Activated CD8-positive, alpha-beta T cell treated with anti-CD3 and anti-CD28 coated beads for 36 hours (primary cell): ENCODE measurements around the gene HOXB5. TPM values are rescaled to one million over a fixed set of nuclear protein-coding genes. Genes with fewer than 3 reads are reported as not detected.

Experiments
- ATAC-seq: fragments of 200-7000 bp; cut with Tn5 transposase; one replicate; pipeline ENCODE4 v1.10.0; 2021; ENCODE audit warnings: mild to moderate bottlenecking, moderate library complexity
- CTCF ChIA-PET: fragments of 350-600 bp; sonication (Branson Sonifier 250); formaldehyde crosslinking; loops from one replicate; lab custom pipeline; 2021; ENCODE audit warnings: antibody characterized with exemption; lab: Charles Lee
- POLR2A ChIA-PET: fragments of 350-600 bp; sonication (Branson Sonifier 250); formaldehyde crosslinking; loops from one replicate; lab custom pipeline; 2021; ENCODE audit warnings: antibody characterized with exemption; lab: Charles Lee
- DNase-seq: peaks from one replicate; pipeline ENCODE4 v3.0.0-alpha.2; 2020
- H3K27ac Mint-ChIP-seq: one replicate; pipeline ENCODE4 v1.8.0; 2021; ENCODE audit warnings: mild to moderate bottlenecking, mixed read lengths
- H3K27me3 Mint-ChIP-seq: one replicate; pipeline ENCODE4 v1.8.0; 2021; ENCODE audit warnings: mixed read lengths
- H3K36me3 Mint-ChIP-seq: one replicate; pipeline ENCODE4 v1.8.0; 2021; ENCODE audit warnings: low read depth, mixed read lengths
- H3K4me1 Mint-ChIP-seq: one replicate; pipeline ENCODE4 v1.8.0; 2021; ENCODE audit warnings: low read depth, mixed read lengths
- H3K4me3 Mint-ChIP-seq: one replicate; pipeline ENCODE4 v1.8.0; 2021; ENCODE audit warnings: mild to moderate bottlenecking, moderate library complexity, mixed read lengths
- H3K9me3 Mint-ChIP-seq: one replicate; pipeline ENCODE4 v1.8.0; 2021; ENCODE audit warnings: mixed read lengths
- intact Hi-C: fragments of 100-400 bp; cut with micrococcal nuclease; formaldehyde crosslinking; loops from one replicate; pipeline ENCODE4 v1.10.0; 2022
- total RNA-seq, 2 experiments: library from RNA; stranded (reverse); gene quantifications; one replicate each; pipeline ENCODE4 v1.2.3, GENCODE V29; 2021
- TF ChIP-seq, protein P1 (sequence below): fragments of 200-600 bp; IDR thresholded peaks from one replicate; pipeline ENCODE4 v1.8.0; 2022; ENCODE audit warnings: antibody characterized with exemption, mild to moderate bottlenecking

The HOXB5 gene
- total RNA-seq, 2 experiments from 2014 or later: not detected

DNA sequence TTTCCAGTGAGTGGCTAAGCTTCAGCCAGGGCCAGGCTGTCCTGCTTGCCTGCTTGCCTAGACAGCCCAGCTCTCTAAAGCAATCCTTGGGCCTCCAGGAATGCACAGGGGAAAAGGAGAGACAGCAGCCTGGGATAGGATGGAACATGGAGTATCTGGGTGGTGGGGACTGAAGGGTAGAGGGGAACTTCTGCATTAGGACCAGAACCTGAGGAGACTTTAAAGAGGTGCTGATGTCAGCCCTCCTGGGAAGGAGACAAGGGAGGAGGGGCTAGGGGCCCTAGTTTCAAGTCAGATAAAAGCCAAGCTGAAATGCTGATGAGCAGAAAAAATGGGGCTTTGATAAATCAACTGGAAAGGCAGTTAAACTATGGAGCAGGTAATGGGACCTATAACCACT is 15.5 kb upstream of the HOXB5 start:
- CTCF ChIA-PET: interaction anchor here (1.1 to 6.3 kb wide), 6 partner anchors 8 to 301 kb away, joined by 3 to 45 read pairs (median 4); partner anchors contain the start of gene HOXB5
- no peak overlapping the region for H3K4me3 Mint-ChIP-seq
- DNase-seq (no peak), ATAC-seq (no peak)
- POLR2A ChIA-PET: interaction anchor here (0.8 to 1.5 kb wide), 3 partner anchors 14 to 53 kb away, joined by 3 read pairs; no protein-coding TSS in a partner anchor
- TF ChIP-seq, protein P1, sequence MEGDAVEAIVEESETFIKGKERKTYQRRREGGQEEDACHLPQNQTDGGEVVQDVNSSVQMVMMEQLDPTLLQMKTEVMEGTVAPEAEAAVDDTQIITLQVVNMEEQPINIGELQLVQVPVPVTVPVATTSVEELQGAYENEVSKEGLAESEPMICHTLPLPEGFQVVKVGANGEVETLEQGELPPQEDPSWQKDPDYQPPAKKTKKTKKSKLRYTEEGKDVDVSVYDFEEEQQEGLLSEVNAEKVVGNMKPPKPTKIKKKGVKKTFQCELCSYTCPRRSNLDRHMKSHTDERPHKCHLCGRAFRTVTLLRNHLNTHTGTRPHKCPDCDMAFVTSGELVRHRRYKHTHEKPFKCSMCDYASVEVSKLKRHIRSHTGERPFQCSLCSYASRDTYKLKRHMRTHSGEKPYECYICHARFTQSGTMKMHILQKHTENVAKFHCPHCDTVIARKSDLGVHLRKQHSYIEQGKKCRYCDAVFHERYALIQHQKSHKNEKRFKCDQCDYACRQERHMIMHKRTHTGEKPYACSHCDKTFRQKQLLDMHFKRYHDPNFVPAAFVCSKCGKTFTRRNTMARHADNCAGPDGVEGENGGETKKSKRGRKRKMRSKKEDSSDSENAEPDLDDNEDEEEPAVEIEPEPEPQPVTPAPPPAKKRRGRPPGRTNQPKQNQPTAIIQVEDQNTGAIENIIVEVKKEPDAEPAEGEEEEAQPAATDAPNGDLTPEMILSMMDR: no peak
- no peaks in the 10 kb centered on the region for H3K9me3 Mint-ChIP-seq
- no peaks in the 10 kb centered on the region for H3K36me3 Mint-ChIP-seq
- H3K27ac Mint-ChIP-seq: no peak overlapping the region
- intact Hi-C loops: no loop called here
- H3K27me3 Mint-ChIP-seq: peaks cover 73% of the 10 kb centered on the region
- H3K4me1 Mint-ChIP-seq: peaks cover 22% of the 10 kb centered on the region

DNA sequence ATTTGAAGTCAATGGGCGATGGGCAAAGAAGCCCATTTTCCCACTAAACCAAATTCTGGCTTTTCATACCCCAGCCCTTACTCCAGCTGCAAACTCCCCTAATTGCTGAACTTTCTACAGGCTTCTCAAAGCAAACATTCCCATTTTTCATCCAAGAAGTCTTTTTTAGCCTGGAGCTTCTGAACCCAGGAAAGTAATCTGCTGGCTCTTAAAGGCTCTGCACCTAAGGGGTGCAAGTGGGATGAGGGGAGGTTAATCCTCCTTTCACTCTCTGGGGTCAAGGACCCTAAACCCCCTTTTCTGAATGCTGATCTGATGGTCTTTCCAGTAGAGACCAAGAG is 14.9 kb upstream of the HOXB5 start:
- CTCF ChIA-PET: interaction anchor here (1.1 to 6.3 kb wide), 4 partner anchors 14 to 115 kb away, joined by 3 to 45 read pairs (median 3); partner anchors contain the start of gene HOXB5
- H3K27me3 Mint-ChIP-seq: peaks cover 71% of the 10 kb centered on the region
- POLR2A ChIA-PET: interaction anchor here (1.0 to 1.5 kb wide), 2 partner anchors 14 to 53 kb away, joined by 3 read pairs; no protein-coding TSS in a partner anchor
- ATAC-seq (no peak), DNase-seq (no peak)
- no peak overlapping the region for H3K4me3 Mint-ChIP-seq
- intact Hi-C loops: no loop called here
- no peak overlapping the region for H3K27ac Mint-ChIP-seq
- TF ChIP-seq, protein P1: no peak
- no peaks in the 10 kb centered on the region for H3K9me3 Mint-ChIP-seq
- H3K36me3 Mint-ChIP-seq: no peaks in the 10 kb centered on the region
- H3K4me1 Mint-ChIP-seq: peaks cover 21% of the 10 kb centered on the region

DNA sequence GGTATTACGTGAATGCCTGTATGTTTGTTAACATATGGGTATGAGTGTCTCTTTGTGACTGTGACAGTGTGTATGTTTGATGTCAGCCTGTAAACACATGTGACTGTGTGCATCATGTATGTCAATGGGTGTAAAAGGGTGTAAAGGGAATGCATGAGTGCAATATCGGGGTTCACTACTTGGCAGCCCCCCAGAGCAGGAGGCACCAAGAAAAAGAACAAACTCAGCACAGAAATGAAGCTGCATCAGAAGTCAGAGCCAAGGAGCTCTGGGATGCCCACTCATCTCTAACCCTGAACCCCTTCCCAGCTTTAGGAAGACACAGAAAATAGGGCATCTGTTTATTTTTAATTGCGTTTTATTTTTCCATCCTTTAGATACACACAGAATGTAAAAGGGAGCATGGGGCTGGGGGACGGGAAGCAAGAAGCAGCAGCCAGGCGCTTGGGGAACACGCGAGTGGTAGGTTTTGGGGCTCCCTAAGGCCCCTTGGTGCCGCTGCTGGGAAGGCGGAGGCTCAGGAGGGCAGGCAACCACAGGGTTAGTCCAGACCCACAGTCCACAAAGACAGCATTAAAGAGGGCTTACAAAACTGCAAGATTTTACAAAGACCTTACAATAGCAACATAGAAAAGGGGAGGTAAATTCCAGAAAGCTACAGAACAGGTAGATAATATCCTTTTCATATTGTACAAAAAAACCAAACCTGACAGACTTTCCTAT is 13.5 kb upstream of the HOXB5 start:
- CTCF ChIA-PET: interaction anchor here (0.8 to 6.3 kb wide), 4 partner anchors 13 to 344 kb away, joined by 3 to 45 read pairs (median 8); partner anchors contain the start of gene HOXB5
- no peak for DNase-seq
- Mint-ChIP-seq H3K4me3 (no peak overlapping the region), H3K9me3 (no peaks in the 10 kb centered on the region), H3K36me3 (no peaks in the 10 kb centered on the region), H3K27ac (no peak overlapping the region), H3K4me1 (peaks cover 17% of the 10 kb centered on the region), H3K27me3 (peaks cover 74% of the 10 kb centered on the region)
- TF ChIP-seq, protein P1: no peak
- ATAC-seq: no peak
- intact Hi-C loops: no loop called here
- POLR2A ChIA-PET: interaction anchor here (0.7 kb wide), 1 partner anchor 11 kb away, joined by 3 read pairs; no protein-coding TSS in a partner anchor

DNA sequence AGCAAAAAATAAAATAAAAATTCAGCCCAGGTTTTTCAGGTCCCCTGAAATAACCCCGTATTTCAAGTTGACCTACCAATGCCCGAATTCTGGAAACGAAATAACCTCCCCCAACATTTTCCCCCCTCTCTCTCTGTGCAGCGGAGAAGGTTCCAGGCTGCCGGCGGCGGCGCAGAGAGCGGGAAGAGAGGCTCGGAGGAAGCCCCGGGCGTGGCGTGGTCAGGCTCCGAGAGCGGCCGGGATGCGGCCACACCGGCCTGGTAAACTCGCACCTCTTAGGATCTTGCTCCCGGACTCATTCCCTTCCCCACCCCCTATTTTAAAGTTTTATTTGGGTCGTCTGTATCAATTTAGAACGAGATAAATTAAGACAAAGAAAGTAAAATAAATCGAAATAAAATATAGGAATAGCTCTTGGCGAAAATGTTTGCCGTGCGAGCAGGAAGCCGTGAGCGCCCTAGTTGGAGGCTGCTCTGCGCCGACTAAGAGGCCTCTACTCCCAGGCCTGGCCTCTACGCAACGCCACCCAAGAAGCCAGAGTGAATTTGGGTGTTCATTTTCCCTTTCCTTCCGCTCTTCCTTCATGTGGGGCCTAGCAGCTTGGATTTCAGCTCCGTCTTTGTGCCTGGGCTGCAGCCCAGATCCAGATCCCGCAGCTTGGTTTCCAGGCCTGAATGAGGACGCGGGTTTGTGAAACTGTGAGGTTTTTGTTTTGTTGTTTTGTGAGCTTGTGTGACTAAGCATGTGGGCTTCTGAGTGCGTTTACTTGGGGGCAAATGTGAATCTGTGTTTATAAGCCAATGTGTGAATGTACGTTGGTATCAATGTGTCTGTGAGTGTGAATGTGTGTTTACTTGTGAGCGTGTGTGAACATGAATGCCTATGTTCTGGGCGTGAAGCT is 12.7 kb upstream of the HOXB5 start:
- ChIA-PET POLR2A (no interaction called here), CTCF (interaction anchor here (0.8 to 6.3 kb wide), 4 partner anchors 12 to 344 kb away, joined by 3 to 45 read pairs (median 8); partner anchors contain the start of gene HOXB5)
- H3K36me3 Mint-ChIP-seq: no peaks in the 10 kb centered on the region
- TF ChIP-seq, protein P1: no peak
- intact Hi-C loops: no loop called here
- peaks cover 19% of the 10 kb centered on the region for H3K4me1 Mint-ChIP-seq
- ATAC-seq (no peak), DNase-seq (no peak)
- peaks cover 77% of the 10 kb centered on the region for H3K27me3 Mint-ChIP-seq
- H3K4me3 Mint-ChIP-seq: no peak overlapping the region
- no peaks in the 10 kb centered on the region for H3K9me3 Mint-ChIP-seq
- no peak overlapping the region for H3K27ac Mint-ChIP-seq
